K562 (cell line): ENCODE results near the gene HTRA3. TPM values are rescaled to one million over a fixed set of nuclear protein-coding genes. Genes with fewer than 3 reads are reported as not detected.
A peak's percentile ranks its signal among the peaks of the same experiment; 100 is the strongest.

Experiments used
- ATAC-seq: fragments of 200-7000 bp; cut with Tn5 transposase; 3 replicates; pipeline ENCODE4 v1.9.1; 2020; ENCODE audit warnings: moderate library complexity
- BruUV-seq: library from RNA; stranded (reverse); fragments of 400-500 nt; replicated peaks from 2 replicates; lab custom pipeline; 2021; lab: Mats Ljungman, UMichigan
- CTCF ChIA-PET: fragments of 300-600 bp; formaldehyde crosslinking; extraction: SDS; loops from one replicate; lab custom pipeline; 2021; ENCODE audit warnings: low intra/inter-chr PET ratio; lab: Yijun Ruan, JAX
- POLR2A ChIA-PET: fragments of 300-600, 350-650 bp; sonication (Branson Sonifier 250); formaldehyde crosslinking; extraction: SDS; loops from one replicate; lab custom pipeline; 2021; ENCODE audit warnings: antibody characterized with exemption, inconsistent platforms; lab: Yijun Ruan, JAX
- DNase-seq, 4 experiments: peaks; one replicate each; pipeline versions ENCODE4 v3.0.0 to v3.0.0-alpha.2; 2011 to 2018; ENCODE audit warnings: low spot score in 3 of 4, mixed read lengths in 3 of 4; ENCODE audit errors: extremely low read depth in 1 of 4
- FAIRE-seq: peaks from 2 replicates; lab custom pipeline; 2011; peaks lifted over from hg19 to GRCh38; lab: Jason Lieb, UNC
- H2AFZ ChIP-seq: 2 replicates; pipeline ENCODE4 v1.6.0; 2011; ENCODE audit warnings: low read depth, low read length, control low read depth, inconsistent platforms
- H3K27ac ChIP-seq: fragments of 200-600 bp; 3 replicates; pipeline ENCODE4 v1.8.0; 2011; ENCODE audit warnings: low read depth, mild to moderate bottlenecking, control low read depth, inconsistent platforms, low read length, moderate library complexity, mixed read lengths; ENCODE audit errors: extremely low read depth
- H3K27me3 ChIP-seq, 2 experiments: fragments of 300-600 bp in 1 of 2; 2 replicates in 1 of 2; 3 replicates in 1 of 2; pipeline versions ENCODE4 v1.6.0 to v1.8.0; 2011; ENCODE audit warnings: inconsistent platforms in 2 of 2, low read length in 2 of 2, mild to moderate bottlenecking in 1 of 2, mixed read lengths in 1 of 2, moderate library complexity in 1 of 2; ENCODE audit not compliant: control insufficient read depth in 2 of 2, insufficient read depth in 2 of 2
- H3K36me3 ChIP-seq: fragments of 300-600 bp; 3 replicates; pipeline ENCODE4 v1.8.0; 2011; ENCODE audit warnings: mild to moderate bottlenecking, low read length, inconsistent platforms; ENCODE audit not compliant: control insufficient read depth, insufficient read depth
- H3K4me1 ChIP-seq, 2 experiments: fragments of 200-600 bp in 1 of 2; replicated peaks in 1 of 2; 2 replicates in 1 of 2; 3 replicates in 1 of 2; pipeline versions ENCODE4 v1.5.1 to v1.8.0; 2011; ENCODE audit warnings: inconsistent platforms in 2 of 2, low read length in 2 of 2, mild to moderate bottlenecking in 1 of 2, mixed read lengths in 1 of 2, moderate library complexity in 1 of 2; ENCODE audit not compliant: control insufficient read depth in 2 of 2, insufficient read depth in 2 of 2
- H3K4me2 ChIP-seq: 2 replicates; pipeline ENCODE4 v1.6.1; 2011; ENCODE audit warnings: low read length, control low read depth, inconsistent platforms, mixed read lengths; ENCODE audit not compliant: insufficient read depth
- H3K4me3 ChIP-seq: fragments of 200-600 bp; sonication (generic), shearing (Covaris generic); 2 replicates; pipeline ENCODE4 v1.5.1; 2016; ENCODE audit warnings: control low read depth, inconsistent platforms
- H3K79me2 ChIP-seq: fragments of 200-600 bp; 3 replicates; pipeline ENCODE4 v1.8.0; 2011; ENCODE audit warnings: low read length, inconsistent platforms; ENCODE audit not compliant: control insufficient read depth, insufficient read depth
- H3K9ac ChIP-seq, 2 experiments: 2 replicates each; pipeline versions ENCODE4 v1.6.0 to v1.6.1; 2011; ENCODE audit warnings: low read depth in 2 of 2, low read length in 2 of 2, control low read depth in 1 of 2, inconsistent platforms in 1 of 2, mild to moderate bottlenecking in 1 of 2, mixed read lengths in 1 of 2; ENCODE audit not compliant: insufficient read depth in 1 of 2
- H3K9me1 ChIP-seq: one replicate; pipeline ENCODE4 v1.6.0; 2011; ENCODE audit warnings: inconsistent platforms, mild to moderate bottlenecking, low read length, moderate library complexity; ENCODE audit not compliant: control insufficient read depth, insufficient read depth
- H3K9me3 ChIP-seq: replicated peaks from 2 replicates; pipeline ENCODE4 v1.5.1; 2011; ENCODE audit warnings: low read depth, low read length, inconsistent platforms; ENCODE audit not compliant: control insufficient read depth, insufficient read depth
- H4K20me1 ChIP-seq: replicated peaks from 2 replicates; pipeline ENCODE4 v1.6.1; 2011; ENCODE audit warnings: low read length, inconsistent platforms, mixed read lengths; ENCODE audit not compliant: control insufficient read depth, insufficient read depth
- FOSL1 ChIP-seq: fragments of 200-800 bp; sonication (Bioruptor generic); conservative IDR thresholded peaks from 2 replicates; pipeline ENCODE4 v1.6.1; 2016; ENCODE audit warnings: missing genetic modification characterization, missing compliant biosample characterization
- SMC3 ChIP-seq: conservative IDR thresholded peaks from 2 replicates; pipeline ENCODE4 v1.6.1; 2011; ENCODE audit warnings: low read depth, low read length, improper control_type of control experiment; ENCODE audit not compliant: insufficient read depth
- XRCC4 ChIP-seq: IDR thresholded peaks from one replicate; pipeline ENCODE4 v1.6.1; 2011; ENCODE audit not compliant: insufficient read depth, insufficient read length; ENCODE audit errors: extremely low read depth
- ZNF778 ChIP-seq: fragments of 450-650 bp; formaldehyde crosslinking; IDR thresholded peaks from 2 replicates; pipeline ENCODE4 v1.4.0; 2020; ENCODE audit warnings: mild to moderate bottlenecking, moderate library complexity
- WGBS: fragments of 100-300 bp; shearing (Covaris generic); methylation state at CpG from one replicate; pipeline ENCODE4 v1.1.6; 2016; ENCODE audit warnings: low coverage, mixed read lengths; ENCODE audit not compliant: insufficient coverage; ENCODE audit errors: missing lambda C conversion rate; 5-methylcytosine and 5-hydroxymethylcytosine counted together
- in situ Hi-C: fragments of 300-500 bp; cut with MboI; formaldehyde crosslinking; loops from 4 replicates; pipeline ENCODE4 v1.15.0; 2018; ENCODE audit warnings: inconsistent platforms, mixed read lengths
- intact Hi-C: fragments of 100-400 bp; cut with micrococcal nuclease; formaldehyde crosslinking; loops from 2 replicates; pipeline ENCODE4 v1.14.2; 2022
- polyA plus RNA-seq, 8 experiments: library from polyadenylated mRNA; depleted of rRNA in 4 of 8; stranded (reverse) in 5 of 8; unstranded in 3 of 8; fragments of >200 nt; fragmentation: Nextera tagmentation in 2 of 8; fragmentation: Illumina TruSeq in 1 of 8; extraction: Ambion mirVana in 2 of 8; extraction: Trizol in 1 of 8; gene quantifications; 2 replicates each; pipeline versions ENCODE4 v1.2.1 to v1.2.3, GENCODE V29; 2011 to 2014; ENCODE audit warnings: inconsistent platforms in 1 of 8, missing spikeins in 1 of 8
- total RNA-seq, 7 experiments: library from RNA; depleted of rRNA in 6 of 7; stranded (reverse); fragments of >200 nt in 6 of 7; fragmentation: Illumina TruSeq in 2 of 7; extraction: Trizol in 2 of 7; gene quantifications; 2 replicates each; pipeline versions ENCODE4 v1.2.1 to v1.2.3, GENCODE V29; 2011 to 2021; ENCODE audit warnings: low replicate concordance in 1 of 7
- TF ChIP-seq, protein P1 (sequence below): sonication (generic); formaldehyde crosslinking; IDR thresholded peaks from 2 replicates; pipeline ENCODE4 v1.8.0; 2022; ENCODE audit warnings: missing genetic modification reagents, mild to moderate bottlenecking, moderate library complexity, borderline replicate concordance

HTRA3 gene
- total and polyA plus RNA-seq, 9 of the 15 experiments (the other 6 are each of a cell fraction or from before 2014, with no cell fraction given): 0.04 TPM; not detected in 8

DNA sequence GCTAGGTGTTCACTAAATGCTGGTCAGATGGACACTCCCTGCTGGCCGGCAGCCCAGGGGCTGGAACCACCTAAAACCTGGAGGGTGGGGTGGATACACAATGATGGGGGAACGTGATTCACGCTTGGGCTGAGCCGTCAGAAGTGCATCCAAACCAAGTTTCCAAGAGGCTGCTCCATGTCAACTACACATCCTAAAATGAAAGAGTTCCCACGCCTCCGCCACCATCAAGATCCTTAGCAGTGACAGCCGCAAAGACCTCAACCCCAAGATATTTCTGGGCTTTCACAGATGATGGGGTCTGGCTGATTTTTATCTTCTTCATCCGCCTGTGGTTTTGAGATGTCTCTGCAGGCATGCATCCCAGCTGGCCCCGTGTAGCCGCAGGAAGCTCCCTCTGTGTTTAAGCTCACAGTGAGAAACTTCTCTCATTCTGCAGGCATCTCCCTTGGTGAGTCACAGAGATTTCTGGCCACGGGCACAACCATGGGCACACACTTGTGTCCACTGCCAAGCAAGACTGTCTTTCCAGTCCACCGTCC, 84.4 kb downstream of the HTRA3 start:
- 2% methylated on average over 12 of the region's 12 CpGs for WGBS
- in situ Hi-C loops: no loop called here
- POLR2A ChIA-PET: interaction anchor here (0.6 kb wide), 1 partner anchor 14 kb away, joined by 3 read pairs; no protein-coding TSS in a partner anchor
- H3K4me3 ChIP-seq: no peak overlapping the region
- DNase-seq (no peak), ATAC-seq (no peak), FAIRE-seq (no peak)
- CTCF ChIA-PET: no interaction called here
- H3K9me1 ChIP-seq: no peaks in the 10 kb centered on the region
- BruUV-seq: no TSS peak
- no peaks in the 10 kb centered on the region for H3K79me2 ChIP-seq
- H2AFZ ChIP-seq: no peak overlapping the region
- peaks cover 0 to 3% of the 10 kb centered on the region in 2 experiments; a peak in 1 of 5 replicates for H3K4me1 ChIP-seq
- H3K9ac ChIP-seq: no peak overlapping the region
- no peaks in the 10 kb centered on the region; the same call in 1 of the 2 replicates for H4K20me1 ChIP-seq
- no peak overlapping the region for H3K27ac ChIP-seq
- TF ChIP-seq, protein P1, sequence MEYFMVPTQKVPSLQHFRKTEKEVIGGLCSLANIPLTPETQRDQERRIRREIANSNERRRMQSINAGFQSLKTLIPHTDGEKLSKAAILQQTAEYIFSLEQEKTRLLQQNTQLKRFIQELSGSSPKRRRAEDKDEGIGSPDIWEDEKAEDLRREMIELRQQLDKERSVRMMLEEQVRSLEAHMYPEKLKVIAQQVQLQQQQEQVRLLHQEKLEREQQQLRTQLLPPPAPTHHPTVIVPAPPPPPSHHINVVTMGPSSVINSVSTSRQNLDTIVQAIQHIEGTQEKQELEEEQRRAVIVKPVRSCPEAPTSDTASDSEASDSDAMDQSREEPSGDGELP: peak; percentile 33; the same call in 1 of the 2 replicates
- TF ChIP-seq FOSL1 (tag) (0 out of 2 replicates have a peak, but pooled peaks have one; percentile 12), SMC3 (no peak)
- TF ChIP-seq, all 486 proteins: peak for 2
- H3K27me3 ChIP-seq: peaks cover 6 to 53% of the 10 kb centered on the region in 2 experiments; a peak in 4 of 5 replicates
- H3K9me3 ChIP-seq: no peaks in the 10 kb centered on the region
- no peaks in the 10 kb centered on the region for H3K36me3 ChIP-seq
- no peak overlapping the region for H3K4me2 ChIP-seq
- intact Hi-C loops: no loop called here

DNA sequence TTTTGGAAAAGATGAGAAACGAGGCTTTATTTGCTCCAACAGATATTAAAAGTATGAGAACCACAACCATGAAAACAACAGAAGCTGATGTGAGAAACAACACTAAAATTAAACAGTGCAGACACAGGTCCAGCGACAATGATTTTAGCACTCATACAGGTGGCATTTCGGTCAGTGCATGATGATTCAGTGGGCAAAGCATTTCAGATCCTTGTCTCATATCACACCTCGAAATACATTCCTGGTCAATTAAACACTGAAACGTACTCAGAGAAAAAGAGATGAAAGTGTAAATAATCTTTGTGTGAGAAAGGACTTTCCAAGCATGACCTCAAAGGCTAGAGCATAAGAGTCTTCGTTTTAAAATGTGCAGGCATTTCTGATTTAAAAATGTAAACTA, 85.8 kb downstream of the HTRA3 start:
- no peaks in the 10 kb centered on the region for H3K9me1 ChIP-seq
- peaks cover 0 to 3% of the 10 kb centered on the region in 2 experiments; a peak in 1 of 5 replicates for H3K4me1 ChIP-seq
- ChIA-PET POLR2A (no interaction called here), CTCF (no interaction called here)
- no peak overlapping the region for H3K27ac ChIP-seq
- no peak overlapping the region for H3K4me2 ChIP-seq
- H3K4me3 ChIP-seq: no peak overlapping the region
- no peak for FAIRE-seq
- no peak for ATAC-seq
- no peaks in the 10 kb centered on the region; the same call in 1 of the 2 replicates for H4K20me1 ChIP-seq
- peaks cover 6 to 50% of the 10 kb centered on the region in 2 experiments; a peak in 4 of 5 replicates for H3K27me3 ChIP-seq
- no peaks in the 10 kb centered on the region for H3K79me2 ChIP-seq
- no TSS peak for BruUV-seq
- H3K9me3 ChIP-seq: no peaks in the 10 kb centered on the region
- H3K36me3 ChIP-seq: no peaks in the 10 kb centered on the region
- intact Hi-C loops: no loop called here
- no peak overlapping the region for H3K9ac ChIP-seq
- TF ChIP-seq ZNF778 (CRISPR knock-in tag) (no peak), XRCC4 (no peak)
- TF ChIP-seq, all 486 proteins: peak for 0
- no peak overlapping the region for H2AFZ ChIP-seq
- in situ Hi-C loops: no loop called here
- WGBS: 1% methylated on average over 6 of the region's 6 CpGs
- DNase-seq: no peak
